Stimulated activated CD4-positive, alpha-beta T cell treated with anti-CD3 and anti-CD28 coated beads, Interleukin-2, amount 100 ng/mL, for 48 hours (primary cell): ENCODE results near the gene RUNX1.

Experiments used
- DNase-seq, 2 donors: peaks; one replicate each; pipeline ENCODE4 v3.0.0-alpha.2; 2020

The RUNX1 gene

GRCh38 chr21:34991366-34991957 is 57.6 kb downstream of the RUNX1 start:
- DNase-seq = no peak

DNA sequence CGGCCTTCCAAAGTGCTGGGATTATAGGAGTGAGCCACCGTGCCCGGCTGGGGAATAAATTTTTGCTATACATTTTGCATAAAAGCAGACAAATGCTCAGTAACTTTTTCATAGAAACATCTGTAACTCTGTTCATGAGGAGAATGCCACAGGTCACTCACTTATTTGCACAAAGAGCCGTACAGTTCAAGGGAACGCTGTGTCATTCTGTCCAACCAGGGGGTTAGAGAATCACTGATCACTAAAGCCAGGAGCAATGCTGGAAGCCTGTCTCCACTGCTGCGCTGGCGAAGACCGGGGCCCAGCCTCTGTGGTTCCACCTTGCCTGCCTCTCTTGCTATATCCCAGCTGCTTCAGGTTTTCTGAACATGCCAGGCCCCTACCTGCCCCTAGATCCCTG is 58.3 kb downstream of the RUNX1 start:
- DNase-seq = no peak

- DNase-seq = peak in 1 of 2 donors; percentile 49
Measured at GRCh38 chr21:34989337-34990151, 59.6 kb downstream of the RUNX1 start.

DNA sequence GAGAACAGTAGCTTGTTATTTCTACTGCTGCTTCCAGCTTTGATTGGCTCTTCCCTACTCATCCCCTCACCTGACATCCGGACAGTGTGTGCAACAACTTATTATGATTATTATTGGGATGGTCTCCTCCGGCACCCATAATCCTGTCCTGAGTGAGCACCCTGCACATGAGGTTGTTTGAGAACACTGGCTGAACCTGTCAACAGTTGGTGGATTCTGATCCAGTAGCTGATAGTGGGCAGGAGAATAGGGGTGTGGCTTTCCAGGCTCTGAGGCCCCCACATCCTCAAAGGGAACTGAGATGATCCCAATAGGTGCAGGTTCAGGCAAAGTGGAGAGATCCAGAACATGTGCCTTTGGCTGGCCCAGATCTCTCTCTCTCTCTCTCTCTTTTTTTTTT is 60.5 kb downstream of the RUNX1 start:
- no peak for DNase-seq

DNA sequence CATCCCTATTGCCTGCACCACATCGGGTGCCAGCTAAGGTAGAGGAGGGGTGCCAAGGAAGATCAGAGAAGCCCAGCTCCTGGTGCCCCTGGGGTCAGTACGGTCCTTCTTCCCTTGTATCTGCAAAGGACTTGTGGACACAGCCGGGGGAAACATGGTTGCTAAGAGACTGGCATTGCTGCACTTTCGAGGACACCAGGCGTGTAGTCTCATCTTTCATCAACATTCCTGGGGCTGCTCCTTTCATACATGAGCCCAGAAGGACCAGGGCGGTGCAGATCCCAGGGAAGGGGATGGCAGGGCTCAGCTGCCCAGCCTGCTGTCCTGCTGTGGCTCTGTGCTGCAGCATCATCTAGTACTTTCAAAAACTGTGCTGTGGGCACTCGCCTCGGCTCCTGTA is 61.0 kb downstream of the RUNX1 start:
- no peak for DNase-seq

- no peak for DNase-seq
Measured at GRCh38 chr21:34987501-34988072, 61.5 kb downstream of the RUNX1 start.

DNA sequence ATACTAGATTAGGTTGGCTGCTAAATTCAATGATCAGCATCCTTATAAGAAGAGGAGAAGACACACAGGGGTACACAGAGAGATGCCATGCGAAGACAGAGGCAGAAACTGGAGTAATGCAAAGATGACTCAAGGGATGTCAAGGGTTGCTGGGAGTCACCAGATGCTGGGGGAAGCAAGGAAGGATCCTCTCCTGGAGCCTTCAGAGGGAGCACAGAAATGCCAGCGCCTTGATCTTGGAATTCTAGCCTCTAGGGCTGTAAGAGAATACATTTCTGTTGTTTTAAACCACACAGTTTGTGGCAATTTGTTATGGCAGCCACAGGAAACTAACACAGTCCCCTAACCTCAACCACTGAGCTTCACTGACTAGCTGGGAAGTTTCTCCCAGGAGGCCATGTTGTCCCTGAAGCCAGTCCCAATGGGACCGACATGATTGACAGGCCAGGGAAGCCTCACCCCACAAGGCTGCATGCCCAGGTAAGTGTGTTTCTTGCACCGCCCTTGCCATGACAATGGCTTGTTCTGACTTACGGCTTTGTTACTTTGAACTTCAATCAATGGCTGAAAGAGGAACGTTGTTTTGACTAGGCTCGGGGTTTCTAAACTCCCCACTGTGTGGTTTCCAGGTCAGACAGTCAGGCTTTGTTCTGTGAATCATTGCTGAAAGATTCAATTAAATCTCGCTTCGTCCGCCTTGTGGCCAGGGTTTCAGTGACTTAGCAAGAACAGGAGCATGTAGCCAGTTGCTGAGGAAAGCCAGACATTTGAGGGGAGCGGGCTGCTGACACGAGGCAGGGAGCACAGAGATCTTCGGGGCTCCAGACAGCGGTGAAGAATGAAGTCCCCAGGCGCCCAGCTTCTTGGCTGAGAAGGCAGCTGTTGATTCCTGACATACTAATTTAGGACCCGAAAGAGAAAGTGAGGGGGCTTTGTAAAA is 62.3 kb downstream of the RUNX1 start:
- peak; percentile 54 to 55 for DNase-seq

DNA sequence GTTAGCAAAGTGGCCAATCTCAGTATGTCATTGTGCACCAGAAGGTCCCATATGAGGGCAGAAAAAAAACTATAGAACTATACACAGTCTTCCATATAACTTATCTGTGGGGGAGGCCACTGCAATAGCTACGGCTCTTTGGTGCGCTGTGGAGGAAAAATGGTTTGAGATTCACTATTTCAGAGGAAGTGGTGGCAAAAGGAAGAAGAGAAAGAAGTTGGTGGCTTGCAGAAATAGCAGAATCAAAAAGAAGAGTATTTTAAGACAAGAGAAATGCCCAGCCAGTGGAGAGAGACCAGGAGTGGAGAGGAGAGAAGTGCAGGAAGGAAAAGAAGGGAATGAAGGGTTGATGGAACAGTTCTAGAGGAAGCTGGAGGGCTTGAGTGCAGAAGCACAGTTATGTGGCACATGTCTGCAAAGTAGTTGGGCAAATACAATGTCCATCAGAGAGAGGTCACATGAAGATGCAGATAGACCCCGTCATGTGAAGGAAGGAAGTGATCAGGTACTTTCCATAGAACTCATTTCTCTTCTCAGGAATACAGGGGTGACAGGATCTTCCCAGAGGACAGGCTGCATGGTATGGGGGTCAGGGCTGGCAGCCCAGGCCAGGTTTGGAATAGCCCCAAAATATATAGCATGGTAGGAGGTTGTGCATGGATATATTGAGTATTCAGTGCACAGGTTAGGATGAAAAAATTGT is 64.6 kb downstream of the RUNX1 start:
- no peak for DNase-seq

GRCh38 chr21:34983680-34984086 is 65.4 kb downstream of the RUNX1 start:
- peak in 1 of 2 donors; percentile 58 for DNase-seq

DNA sequence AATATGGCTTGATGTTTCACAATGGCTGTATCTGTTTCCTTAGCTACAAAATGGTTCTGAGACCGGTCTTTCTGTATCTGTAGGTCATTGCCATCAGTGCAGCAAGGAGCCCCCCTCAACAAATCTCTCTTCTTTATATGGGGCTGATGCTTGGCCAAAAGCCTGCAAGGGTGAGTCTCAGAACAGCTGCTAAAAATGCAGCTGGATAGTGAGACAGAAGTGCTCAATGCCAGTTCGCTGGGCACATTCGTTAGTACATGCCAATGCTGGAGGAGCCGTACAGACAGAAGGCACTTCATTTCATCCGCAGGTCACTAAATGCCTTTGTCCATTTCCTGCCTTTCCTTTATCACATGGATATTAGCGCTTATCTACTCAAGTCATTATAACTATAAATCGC is 67.3 kb downstream of the RUNX1 start:
- DNase-seq = no peak

GRCh38 chr21:34980423-34981115 is 68.5 kb downstream of the RUNX1 start:
- DNase-seq = no peak

DNA sequence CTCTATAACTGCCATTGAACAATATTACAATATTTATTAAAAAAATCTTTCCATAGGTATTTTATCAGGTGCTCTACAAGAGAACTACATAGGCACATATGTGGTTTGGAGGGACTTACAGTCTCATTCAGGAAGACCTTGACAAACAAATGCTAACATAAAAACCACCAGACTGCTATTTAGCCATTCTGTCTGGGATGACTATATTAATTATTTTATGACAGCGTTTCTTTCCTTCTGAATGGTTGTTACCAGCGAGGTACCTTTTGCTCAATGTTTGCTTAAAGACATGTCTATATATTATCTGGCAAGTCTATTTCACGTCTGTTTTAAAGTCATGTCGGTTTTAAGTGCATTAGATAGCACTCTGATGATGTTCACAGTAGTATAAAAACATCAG is 69.7 kb downstream of the RUNX1 start:
- DNase-seq = no peak

DNA sequence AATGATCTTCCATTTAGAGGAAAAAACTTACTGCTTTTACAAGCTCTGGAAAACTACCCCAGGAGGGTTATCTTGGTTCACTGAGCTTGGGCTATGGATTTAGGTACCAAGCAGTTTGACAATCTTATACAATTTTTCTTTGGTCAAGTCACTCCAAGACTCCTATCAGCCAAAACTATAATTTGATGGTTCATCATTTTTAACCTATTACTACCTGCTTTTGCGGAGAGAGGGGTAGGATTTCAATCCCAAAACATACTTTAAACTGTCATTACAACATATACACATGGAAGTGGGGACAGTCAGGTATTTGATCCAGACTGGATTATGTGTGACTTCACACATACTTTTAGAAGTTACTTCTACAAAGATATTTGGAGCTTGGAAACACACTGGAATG is 71.8 kb downstream of the RUNX1 start:
- DNase-seq = no peak

DNA sequence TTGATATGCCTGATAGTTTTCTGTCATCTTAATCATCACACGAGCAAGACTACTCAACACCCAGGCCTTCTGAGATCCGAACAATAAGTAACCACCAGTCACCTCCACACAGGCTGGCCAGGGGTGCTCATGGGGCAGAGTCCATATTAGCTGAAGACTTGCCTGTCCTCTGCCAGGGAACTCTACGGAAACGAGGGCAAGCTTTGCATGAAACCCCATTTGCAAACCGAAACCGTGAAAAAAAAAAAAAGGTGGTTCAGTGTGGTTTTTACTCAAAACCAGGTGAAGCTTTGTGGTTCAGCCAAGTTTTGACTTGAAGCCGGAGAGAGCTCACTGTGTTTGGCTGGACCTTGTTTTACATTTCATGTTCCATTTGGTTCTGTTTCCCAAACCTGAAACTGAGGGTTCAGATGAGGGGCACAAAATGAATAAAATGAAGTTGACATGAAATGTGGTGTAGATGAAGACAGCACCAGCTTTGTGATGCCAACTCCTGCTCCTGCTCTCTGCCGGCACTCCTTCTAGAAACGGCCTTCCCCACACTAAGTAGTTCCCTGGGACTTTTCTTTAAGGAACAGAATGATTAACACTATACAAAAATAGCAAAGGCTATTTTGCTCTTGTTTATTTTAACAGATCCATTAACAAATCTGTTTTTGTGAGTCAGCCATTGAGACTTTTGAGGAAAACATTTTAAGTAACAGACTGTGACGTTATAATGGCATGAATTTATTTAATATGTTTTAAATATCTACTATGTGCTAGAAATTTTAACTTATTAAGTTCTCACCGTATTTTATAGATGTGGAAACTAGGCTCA is 74.7 kb downstream of the RUNX1 start:
- peak in 1 of 2 donors; percentile 36 for DNase-seq

DNA sequence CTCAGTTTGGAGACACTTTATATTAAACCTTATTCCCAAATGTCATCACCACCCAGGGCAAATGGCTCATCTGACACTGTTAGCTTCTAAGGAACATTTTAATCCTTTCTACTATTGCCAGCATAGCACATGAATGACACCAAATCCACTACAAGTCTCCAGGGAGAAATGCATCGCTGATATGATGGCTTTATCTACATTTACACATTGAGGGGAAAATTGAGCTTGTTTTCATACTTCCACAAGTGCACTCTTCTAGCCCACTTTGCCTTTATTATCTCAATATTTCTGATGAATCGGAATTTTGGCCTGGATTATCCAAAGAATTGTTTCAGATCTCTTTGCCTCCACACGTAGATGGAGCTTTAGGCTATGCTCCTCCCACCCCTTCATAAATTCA is 75.4 kb downstream of the RUNX1 start:
- DNase-seq = no peak

GRCh38 chr21:34971656-34972055 is 77.4 kb downstream of the RUNX1 start:
- no peak for DNase-seq

- no peak for DNase-seq
Measured at GRCh38 chr21:34970566-34970965, 78.5 kb downstream of the RUNX1 start.

- no peak for DNase-seq
Measured at GRCh38 chr21:34970167-34970500, 79.0 kb downstream of the RUNX1 start.

DNA sequence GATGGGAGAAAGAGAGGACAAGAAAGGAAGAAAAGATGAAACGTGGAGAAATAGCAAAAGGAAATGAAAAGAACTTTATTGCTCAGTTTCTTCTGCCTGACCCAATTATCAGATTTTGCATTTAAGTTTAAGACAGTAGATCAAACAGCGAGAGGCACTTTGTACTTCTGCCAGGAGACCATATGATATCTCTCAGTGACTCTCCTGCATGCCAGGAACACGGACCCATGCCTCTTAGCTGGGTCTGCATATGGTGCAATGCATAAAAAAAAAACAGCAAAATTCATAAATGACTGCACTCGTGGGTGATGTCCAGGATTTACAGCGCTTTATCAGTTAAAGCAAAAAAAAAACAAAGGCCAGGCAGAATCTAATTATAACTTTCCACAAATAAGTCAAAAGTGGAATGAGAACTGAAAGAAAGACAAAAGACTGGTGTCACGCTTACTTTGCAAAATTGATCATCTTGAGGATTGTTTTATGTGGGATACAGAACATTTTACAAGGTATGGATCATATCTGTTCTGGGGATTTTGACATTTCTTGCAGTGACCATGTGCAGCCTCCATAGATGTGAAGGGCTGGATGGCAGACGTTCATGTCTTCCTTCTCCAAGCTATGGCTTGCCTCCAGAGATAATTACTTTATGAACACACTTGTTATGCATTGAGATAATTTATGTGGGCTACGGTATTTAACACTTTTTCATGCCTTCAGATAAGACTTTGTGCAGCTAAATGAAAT is 79.5 kb downstream of the RUNX1 start:
- DNase-seq = no peak
